GM12875 (cell line): ENCODE measurements around the gene SLC2A9.

ENCODE experiments used
- H3K4me3 ChIP-seq: one replicate; pipeline ENCODE4 v1.5.1; 2011; ENCODE audit warnings: low read depth, low read length, control low read depth
- CTCF ChIP-seq: IDR thresholded peaks from 2 replicates; pipeline ENCODE4 v1.5.1; 2011; ENCODE audit warnings: low read depth, mild to moderate bottlenecking, control low read depth, inconsistent platforms, low read length, moderate library complexity, borderline replicate concordance; ENCODE audit not compliant: insufficient read depth

The SLC2A9 gene

GRCh38 chr4:9895333-9895705 lies 126.0 kb downstream of the SLC2A9 start:
- no peak for TF ChIP-seq CTCF
- H3K4me3 ChIP-seq, result no peak overlapping the region

- no peak overlapping the region for H3K4me3 ChIP-seq
- TF ChIP-seq CTCF, result no peak
These were observed 126.5 kb downstream of the SLC2A9 start for GRCh38 chr4:9894644-9895332.

GRCh38 chr4:9893329-9894108 lies 127.8 kb downstream of the SLC2A9 start:
- H3K4me3 ChIP-seq, result no peak overlapping the region
- TF ChIP-seq CTCF, result no peak

DNA sequence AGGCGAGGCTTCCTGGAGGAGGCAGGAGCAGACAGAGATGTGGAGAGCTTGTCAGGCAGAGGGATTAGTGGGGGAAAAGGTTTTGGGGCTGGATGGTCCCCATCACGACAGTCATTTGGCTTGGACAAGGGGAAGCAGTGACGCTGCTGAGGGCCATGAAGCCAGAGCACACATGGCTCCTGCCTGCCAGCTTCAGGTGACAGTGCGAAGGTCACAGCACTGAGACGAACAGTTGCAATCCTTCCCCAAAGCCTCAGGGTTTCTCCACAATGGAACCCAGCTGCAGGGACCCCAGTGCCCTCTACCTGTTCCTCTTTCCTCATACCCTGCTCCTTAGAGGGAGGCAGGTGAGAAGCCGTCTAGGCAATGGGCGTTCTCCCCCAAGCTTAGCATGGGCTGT lies 129.6 kb downstream of the SLC2A9 start:
- no peak for TF ChIP-seq CTCF
- H3K4me3 ChIP-seq, result no peak overlapping the region

DNA sequence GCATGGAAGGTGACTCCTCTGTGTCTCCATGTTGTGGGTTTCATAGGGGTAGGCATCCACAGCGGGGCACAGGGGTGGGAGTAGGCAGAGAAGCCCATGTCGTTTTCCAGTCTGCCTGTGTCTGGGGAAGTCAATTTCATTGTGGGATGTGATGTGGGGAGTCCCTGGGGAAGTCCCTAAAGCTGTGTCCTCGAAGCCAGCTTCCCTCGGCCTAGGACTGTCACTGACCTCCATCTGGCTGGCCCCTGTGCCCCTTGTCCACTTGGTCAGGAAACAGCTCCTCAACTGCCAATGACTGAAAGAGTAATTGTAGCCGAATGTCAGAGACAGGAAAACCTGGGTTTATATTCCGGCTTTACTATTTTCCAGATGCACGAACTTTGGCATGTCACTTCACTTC lies 130.2 kb downstream of the SLC2A9 start:
- no peak for TF ChIP-seq CTCF
- no peak overlapping the region for H3K4me3 ChIP-seq

GRCh38 chr4:9889306-9889705 lies 132.0 kb downstream of the SLC2A9 start:
- no peak overlapping the region for H3K4me3 ChIP-seq
- no peak for TF ChIP-seq CTCF

DNA sequence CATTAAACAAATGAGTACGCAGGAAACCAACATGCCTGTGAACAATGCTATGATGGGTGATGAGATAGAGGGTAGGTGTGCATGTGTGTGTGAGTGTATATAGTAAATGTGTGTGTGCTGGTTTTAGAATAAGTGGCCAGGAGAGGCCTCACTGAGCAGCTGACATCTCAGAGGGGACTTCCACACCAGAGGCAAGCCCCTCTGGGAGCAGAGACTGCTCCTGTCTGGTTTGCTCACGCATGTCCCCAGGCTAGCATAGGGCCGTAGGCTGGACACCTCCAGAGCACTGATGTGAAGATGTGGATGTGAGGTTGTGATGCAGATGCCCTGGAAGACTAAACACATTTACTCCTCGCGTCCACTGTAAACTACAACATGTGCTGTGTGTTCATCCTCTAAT lies 135.3 kb downstream of the SLC2A9 start:
- no peak overlapping the region for H3K4me3 ChIP-seq
- no peak for TF ChIP-seq CTCF
